ENCODE measurements around the gene PDYN.

Gene PDYN

DNA sequence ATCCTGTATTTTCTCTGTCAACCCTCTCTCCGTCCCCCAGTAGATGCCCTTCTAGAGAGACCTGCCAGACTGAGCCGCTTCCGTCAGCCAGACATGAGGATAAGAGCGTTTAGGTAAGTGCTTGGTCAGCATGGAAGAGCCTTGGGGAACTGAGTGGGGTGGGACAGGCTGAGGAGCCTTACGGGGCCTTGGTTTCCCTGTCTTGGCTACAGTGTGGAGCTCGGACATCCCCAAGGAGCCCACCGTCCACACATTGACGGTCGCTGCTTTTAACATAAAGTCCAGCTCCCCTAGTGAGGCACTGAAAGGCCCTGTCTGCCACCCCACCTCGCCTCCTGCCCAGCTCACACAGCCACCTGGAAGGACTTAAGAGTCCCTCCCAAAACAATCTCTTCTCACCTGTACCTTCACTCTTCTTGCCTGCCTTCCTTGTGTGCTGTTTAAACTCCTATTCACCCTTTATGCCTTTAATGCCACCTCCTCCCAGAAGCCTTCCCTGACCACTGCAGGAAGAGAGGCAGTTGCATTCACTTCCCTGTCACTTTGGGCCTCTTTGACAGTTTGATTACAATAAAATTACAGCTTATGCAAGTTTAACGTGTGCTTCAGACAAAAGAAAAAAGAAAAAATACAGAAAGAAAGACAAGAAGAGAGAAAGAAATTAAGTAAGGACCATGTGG is 42.3 kb downstream of the PDYN start:
- DNase-seq (ENCODE audit: low read depth in 2 of 2), result no peak

DNA sequence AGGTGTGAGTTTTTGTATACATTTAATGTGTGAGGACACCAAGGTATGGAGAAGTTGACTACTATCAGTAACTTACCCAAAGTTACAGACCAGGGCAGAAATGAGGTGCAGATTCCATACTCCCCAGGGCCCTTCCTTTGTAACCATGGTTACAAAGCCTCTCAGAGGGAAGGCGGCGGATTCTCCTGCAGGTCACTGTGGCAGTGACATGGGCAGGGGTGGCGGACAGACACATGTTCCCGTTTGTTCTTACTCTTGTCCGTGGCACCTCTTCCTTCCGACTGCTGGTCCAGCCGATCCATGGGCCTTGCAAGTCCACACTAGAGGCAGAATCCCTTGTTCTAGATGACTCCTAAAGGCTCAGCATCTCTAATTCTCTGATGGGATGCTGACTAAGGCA is 43.0 kb downstream of the PDYN start:
- no peak for DNase-seq (ENCODE audit: low read depth in 2 of 2)

DNA sequence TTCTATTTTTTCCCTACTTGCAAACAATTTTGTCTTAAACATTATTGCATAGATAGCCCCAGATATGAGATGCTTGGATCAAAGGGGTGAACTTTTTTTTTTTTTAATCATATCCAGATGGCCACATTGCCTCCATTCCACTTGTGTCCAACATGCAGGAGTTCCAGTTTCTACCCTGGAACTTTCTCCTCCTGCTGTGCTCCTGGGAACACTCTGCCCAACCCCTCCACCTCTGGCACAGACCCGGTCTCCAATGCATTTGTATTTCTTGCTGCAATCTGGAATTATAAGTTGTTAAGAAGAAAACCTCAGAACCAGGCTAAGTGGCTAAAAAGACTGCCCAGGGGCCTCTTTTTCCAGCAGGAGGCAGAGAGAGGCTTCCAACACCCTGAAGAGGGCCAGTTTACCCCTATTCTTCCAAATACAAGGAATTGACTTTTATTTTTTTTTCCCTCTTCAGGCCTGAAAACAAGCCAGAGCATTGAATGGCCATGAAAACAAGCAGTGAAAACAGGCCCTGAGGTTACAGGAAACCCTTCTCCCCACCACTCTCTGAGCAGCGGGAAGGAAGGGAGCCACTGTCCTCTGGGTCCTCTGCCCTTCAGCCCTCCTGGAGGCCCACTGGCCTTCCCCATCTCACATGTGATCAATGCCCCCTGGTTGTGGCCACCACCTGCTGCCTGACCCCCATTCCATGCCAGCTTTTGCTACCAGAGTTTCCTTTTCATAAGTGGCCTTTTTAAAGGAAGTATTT is 44.3 kb downstream of the PDYN start:
- no peak for DNase-seq (ENCODE audit: low read depth in 2 of 2)

DNA sequence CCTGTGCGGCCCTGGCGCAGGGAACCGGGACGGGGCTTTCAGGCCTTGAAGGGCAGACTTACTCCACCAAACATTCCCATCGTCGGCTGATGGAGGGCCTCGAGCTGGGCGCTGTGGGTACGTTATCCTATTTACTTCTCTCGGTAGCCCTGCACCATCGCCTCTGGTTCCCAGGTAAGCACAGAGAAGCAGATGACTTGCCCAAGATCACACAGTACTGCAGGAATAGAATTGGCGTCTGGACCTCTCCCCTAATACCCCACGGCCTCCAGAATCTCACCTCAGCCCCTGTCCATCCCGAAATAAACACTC is 46.4 kb downstream of the PDYN start:
- DNase-seq (ENCODE audit: low read depth in 2 of 2), result no peak

DNA sequence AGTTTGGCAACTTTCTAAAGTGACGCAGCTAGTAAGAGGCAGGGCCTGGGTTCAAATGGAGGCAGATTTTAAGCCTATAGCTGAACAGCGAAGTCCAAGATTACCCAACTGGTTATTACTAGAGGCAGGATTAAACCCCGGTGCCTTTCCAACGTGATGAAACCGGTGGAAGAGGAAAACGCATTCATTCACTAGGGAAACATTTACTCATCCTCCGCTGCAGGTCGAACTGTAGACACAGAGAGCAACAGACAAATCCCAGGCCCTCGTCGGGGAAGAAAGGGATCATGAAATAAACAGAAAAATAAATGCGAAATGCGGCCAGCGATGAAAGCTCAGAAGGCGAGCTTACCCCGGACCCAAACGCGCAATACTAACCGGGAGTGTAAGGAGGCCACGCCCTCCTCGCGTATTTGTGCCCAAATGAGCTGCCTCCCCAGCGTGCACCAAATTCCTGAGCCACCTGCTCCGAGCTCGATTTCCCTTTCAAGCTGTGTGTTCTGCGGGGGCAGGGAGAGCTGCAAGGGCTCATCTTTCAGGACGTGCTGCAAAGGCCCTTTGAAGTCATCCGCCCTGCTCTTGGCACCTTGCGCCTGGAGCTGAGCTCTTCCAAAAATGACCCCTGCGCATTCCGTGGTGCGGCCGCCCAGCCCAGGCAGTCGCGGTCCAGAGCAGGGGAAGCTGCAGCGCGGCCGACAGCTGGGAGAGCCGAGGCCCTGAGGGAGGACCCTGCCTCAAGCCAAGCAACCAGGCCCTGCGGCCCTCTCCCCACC is 46.9 kb downstream of the PDYN start:
- DNase-seq (ENCODE audit: low read depth in 2 of 2), result no peak

DNA sequence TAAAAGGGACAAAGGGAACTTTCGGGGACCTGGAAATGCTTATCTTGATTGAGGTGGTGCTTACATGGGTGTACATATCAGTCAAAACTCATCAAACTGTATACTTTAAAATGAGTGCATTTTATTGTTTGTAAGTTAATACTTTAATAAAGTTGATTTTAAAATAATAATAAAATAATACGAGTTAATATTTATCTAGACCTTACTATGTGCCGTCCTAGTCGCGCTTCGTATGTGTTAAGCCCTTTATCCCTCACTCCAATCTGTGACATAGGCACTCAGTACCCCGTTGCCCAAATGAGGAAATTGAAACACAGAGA is 47.5 kb downstream of the PDYN start:
- DNase-seq (ENCODE audit: low read depth in 2 of 2), result no peak

DNA sequence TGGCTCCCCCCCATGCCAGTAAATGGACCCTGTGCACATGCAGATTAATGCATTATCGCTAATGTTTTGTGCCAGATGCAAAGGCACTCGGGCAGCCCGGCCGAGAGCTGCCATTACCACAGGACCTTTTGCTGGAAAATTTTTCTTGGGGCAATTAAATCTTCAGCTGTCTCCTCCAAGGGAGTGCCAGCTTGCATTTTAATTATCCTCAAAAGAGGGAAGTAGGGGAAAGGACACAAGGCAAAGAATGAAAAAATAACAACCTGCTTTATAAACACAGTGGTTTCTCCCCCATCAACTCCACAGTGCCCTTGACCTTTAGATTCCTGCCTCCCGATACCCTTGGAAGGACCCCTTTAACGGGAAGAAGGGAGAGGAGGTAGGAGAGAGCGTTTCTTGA is 48.2 kb downstream of the PDYN start:
- DNase-seq (ENCODE audit: low read depth in 2 of 2), result no peak

DNA sequence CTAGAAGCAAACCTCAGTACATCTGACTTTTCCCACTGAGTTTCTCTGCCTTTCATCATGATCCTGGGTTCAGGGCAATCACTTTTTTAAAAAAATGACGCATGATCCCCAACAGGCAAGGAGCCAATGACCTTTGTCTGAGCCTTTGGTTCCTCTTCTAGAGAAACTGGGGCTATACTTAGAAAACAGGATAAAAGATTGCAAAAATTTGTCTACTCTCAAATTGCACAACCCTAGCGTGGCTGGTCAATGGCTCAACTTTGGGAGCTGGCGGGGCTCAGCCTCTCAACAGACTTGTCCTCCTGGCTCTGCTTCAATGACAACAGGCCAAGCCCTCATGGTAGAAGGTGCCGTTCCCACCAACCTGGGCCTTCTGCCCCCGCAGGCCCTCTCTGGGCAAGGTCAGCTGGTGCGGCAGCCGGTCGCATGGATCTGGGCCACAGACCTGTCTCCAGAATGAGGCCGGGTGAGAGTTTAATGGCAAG is 48.7 kb downstream of the PDYN start:
- DNase-seq (ENCODE audit: low read depth in 2 of 2), result no peak

DNA sequence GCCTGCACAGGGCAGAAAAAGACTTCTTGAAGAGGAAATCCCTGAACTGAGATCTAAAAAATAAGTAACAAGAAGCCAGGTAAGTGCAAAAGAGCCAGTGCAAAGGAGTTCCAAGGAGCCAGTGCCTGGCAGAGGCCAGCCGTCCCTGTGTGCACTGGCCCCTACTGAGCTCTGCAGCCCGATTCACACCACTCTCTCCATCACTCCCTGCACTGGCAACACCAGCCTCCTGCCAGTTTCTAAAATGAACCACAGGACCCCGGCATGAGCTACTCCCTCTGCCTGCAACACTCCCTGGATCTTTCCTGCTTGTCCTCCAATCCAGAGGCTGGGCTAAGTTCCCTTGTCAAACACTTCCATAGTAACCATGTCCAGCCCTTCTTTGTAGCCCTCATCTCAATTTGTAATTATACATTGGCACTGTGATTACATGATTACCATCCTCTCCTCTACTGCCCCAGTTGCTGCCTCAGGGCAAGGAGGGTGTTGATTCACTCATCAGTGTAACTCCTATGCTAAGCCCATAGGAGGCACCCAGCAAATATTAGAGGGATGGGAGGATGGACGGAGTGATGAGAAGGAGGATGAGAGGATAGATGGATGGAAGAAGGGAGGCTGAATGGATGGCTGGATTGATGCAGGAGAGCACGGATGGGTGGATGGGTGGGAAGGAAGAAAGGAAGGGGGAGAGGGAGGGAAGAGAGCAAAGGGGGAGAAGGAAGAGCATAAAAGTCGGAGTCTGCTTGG is 49.3 kb downstream of the PDYN start:
- no peak for DNase-seq (ENCODE audit: low read depth in 2 of 2)

DNA sequence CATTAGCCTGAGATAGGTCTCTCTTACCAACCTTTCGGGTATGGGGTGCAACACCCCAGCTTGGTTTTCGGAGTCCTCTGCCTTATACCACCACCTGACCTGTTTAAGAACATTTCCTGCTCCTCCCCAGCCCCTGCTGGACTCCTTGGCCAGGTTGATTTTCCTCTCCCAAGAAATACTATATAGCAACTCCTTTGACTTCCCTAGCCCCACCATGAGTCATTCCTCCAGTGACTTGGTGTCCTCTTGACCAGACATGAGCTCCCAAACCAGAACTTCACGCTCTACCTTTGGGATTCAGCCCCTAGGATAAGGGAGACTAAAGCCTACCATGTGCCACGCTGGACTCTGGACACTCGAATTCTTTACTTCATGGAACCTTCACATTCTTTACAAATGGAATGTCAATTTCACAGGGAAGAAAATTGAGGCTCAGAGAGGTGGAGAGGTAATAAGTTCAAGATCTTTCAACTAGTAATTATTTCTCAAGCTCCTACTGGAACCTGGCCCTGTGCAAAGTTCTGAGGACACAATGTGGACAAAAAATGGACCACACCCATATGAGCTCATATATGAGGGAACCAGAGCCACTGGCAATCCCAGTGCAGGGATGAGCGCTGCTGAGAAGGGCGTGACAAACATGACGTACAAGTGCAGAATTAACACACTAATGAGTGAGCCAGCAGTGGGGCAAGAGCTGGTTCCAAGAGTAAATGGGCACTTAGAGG is 50.4 kb downstream of the PDYN start:
- DNase-seq (ENCODE audit: low read depth in 2 of 2), result no peak

DNA sequence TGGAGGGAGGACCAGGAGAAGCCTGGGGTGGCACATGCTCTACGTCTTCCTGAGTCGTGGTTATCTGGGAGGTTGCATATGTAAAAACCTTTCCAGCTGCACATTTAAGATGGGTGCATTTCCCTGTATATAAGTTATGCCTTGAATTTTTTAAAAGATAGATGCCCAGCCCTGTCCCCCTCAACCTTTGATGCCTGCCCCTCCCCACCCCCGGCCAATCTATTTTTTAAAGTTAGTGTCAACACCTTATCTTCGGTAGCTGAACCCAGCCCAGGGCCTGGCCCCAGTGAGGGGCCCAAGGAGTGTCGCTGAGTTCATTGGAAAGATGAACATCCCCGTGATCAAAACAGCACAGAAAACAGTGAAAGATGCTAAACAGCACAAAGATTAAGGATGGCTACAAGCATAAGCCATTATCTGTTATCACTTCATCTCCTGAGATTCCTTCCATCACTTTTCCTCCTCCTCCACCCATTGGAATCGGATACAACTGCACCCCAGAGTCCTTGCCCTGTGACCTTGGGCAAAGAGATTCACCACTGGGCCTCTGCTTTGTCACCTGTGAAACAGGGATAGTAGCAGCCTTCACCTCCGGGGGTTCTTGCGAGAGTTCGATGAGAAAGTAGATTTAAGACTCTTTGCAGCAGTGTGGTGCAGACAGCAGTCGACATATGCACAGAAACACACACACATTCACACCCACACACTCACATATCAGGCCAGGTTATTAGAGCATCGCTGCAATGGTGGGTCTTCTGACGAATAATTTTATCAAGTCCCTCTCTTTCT is 51.2 kb downstream of the PDYN start:
- no peak for DNase-seq (ENCODE audit: low read depth in 2 of 2)

DNA sequence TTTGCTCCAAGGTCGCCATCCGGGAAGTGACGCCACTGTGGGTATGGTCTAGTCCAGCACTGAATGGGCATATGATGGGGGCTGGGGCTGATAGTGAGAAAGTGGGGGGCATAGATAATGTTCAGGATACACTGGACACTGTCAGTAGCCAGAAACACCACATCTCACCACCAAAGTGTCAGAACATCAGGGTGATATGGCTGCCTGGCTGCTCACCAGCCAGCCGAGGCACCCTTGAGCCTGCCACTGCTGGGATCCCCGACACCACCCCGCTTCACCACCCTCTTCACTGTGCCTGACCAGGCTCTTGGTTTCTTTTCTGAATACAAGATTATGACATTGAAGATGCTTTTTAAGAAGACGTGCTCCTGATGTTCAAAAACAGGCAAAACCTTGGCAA is 51.8 kb downstream of the PDYN start:
- DNase-seq (ENCODE audit: low read depth in 2 of 2), result no peak

DNA sequence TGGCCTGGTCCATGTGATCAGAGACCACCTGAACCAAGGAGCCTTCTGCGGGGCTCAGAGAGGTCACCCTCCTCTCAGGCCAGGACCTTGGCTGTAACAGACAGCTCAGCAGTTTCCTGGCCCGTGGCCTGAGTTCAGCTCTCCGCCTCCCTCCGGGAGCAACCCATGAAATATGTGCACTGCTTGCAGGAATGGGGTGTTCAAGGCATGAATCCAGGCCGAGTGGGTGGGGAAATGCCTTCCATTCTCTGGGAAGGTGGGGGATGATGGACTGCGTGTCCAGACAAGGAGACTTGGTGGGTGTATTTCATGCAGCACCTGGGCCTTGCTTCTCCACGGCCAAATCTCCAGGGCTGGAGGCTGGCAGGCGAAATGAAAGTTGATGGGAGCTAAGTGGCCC is 52.6 kb downstream of the PDYN start:
- no peak for DNase-seq (ENCODE audit: low read depth in 2 of 2)

DNA sequence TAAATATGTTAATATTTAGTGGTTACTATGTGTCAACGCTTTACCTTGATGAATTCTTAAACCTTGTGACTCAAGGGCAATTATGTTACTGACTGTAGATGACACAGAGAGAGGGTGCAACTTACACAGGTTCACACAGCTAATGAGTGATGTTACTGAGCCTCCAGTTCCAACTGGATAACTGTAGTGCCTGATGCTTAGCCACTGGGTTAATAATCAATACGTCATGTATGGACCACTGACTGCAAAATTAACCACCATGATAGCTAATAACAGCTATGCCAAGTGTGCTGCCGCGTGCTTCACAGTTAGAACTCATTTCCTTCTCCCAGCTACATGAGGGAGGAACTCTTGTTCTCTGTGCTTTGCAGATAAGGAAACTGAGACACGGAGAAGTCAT is 53.3 kb downstream of the PDYN start:
- DNase-seq (ENCODE audit: low read depth in 2 of 2), result no peak

DNA sequence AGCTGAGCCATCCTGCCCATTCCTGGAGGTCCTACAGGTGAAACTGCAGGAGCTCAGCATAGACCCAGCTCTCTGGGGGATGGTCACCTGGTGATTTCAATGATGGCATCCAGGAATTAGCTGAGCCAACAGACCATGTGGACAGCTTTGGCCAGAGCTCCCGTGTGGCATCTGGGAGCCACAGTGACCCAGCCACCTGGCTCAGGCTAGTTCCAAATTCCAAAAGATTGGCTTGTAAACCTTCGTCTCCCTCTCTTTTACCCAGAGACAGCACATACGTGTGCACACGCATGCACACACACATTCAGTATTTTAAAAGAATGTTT is 54.6 kb downstream of the PDYN start:
- DNase-seq (ENCODE audit: low read depth in 2 of 2), result no peak

DNA sequence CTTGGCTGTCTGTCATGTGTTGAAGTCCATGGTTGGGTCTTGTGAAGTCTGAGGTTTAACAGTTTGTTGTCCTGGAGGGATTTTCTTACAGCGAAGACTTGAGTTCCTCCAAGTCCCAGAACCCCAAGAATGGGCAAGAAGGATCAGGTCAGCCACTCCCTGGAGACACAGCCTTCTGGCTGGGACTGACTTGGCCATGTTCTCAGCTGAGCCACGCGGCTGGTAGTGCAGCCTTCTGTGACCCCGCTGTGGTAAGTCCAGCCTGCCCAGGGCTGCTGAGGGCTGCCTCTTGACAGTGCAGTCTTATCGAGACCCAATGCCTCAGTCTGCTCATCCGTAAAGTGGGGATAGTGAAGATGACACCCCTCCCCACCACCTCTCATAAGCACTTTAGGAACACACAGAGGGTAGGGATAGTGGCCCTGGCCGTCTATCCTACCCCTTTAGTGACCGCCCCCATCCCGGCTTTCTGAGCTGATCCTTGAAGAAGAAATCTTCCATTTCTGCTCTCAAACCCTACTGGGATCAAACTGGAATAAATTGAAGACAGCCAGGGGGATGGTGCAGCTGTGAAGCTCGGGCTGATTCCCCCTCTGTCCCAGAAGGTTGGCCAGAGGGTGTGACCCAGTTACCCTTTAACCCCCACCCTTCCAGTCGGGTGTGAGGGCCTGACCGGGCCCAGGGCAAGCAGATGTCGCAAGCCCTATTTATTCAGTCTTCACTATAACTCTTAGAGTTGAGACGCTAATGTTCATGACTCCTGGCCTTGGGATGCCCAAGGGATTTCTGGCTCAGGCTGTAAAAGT is 55.2 kb downstream of the PDYN start:
- no peak for DNase-seq (ENCODE audit: low read depth in 2 of 2)

DNA sequence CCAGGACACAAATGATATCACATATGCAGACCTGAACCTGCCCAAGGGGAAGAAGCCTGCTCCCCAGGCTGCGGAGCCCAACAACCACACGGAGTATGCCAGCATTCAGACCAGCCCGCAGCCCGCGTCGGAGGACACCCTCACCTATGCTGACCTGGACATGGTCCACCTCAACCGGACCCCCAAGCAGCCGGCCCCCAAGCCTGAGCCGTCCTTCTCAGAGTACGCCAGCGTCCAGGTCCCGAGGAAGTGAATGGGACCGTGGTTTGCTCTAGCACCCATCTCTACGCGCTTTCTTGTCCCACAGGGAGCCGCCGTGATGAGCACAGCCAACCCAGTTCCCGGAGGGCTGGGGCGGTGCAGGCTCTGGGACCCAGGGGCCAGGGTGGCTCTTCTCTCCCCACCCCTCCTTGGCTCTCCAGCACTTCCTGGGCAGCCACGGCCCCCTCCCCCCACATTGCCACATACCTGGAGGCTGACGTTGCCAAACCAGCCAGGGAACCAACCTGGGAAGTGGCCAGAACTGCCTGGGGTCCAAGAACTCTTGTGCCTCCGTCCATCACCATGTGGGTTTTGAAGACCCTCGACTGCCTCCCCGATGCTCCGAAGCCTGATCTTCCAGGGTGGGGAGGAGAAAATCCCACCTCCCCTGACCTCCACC is 56.4 kb downstream of the PDYN start:
- no peak for DNase-seq (ENCODE audit: low read depth in 2 of 2)

DNA sequence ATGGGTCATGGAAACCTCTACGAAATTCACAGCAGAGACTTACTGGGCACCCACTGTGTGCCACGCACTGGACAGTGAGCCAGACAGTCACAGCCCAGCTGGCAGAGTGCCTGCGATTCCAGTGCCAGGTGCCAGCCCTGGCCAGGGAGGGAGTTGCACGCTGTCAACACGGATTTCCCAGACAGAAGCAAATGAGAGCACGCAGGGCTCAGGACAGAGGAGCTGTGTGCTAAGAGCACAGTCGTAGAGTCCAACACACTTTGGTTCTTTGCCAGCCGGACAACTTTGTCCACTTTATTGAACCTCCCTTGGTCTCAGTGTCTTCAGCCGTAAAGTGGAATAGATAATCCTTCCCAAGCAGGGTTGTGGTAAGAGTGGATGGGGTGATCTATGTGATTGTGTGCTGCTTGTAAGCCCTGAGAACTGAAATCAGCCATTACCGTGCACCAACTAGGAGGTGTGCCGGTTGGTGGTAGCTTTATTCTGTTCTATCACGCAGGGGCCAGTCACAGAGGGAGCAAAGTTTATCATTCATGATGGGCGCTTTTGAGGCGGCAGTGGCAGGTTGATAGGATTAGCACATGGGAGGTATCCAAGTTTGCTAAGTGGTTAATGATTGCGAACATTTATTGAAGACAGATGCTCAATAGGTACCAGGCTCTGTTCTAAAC is 58.0 kb downstream of the PDYN start:
- DNase-seq (ENCODE audit: low read depth in 2 of 2), result no peak
